ENCODE data around the gene L3MBTL4.

GRCh38 chr18:6069103-6069502, 345.6 kb downstream of the L3MBTL4 start:
- no peak for TF ChIP-seq CTCF (IDR thresholded peaks at IDR 0.05; ENCODE audit: poor library complexity)
- TF ChIP-seq EZH2 (IDR thresholded peaks at IDR 0.05; ENCODE audit: borderline replicate concordance) = no peak
- TF ChIP-seq EZH2phosphoT487 (IDR thresholded peaks at IDR 0.05; ENCODE audit: low read depth, severe bottlenecking, unreplicated experiment) = no peak

Measured in hepatocyte (in vitro differentiated cells).